Activated T-cell treated with anti-CD3 and anti-CD28 coated beads, Interleukin-2, amount 50 U/mL, for 72 hours (primary cell): ENCODE data around the gene SMCO4. TPM values are rescaled to one million over a fixed set of nuclear protein-coding genes. Genes with fewer than 3 reads are reported as not detected.
"Not testable (repeated sequence)": the region's sequence is repeated elsewhere in the genome, so short reads cannot be mapped to it uniquely, and the experiment has no call there.

Experiments
- ATAC-seq, 2 donors: fragments of 150-1000 bp; cut with Tn5 transposase; replicated peaks in 1 of 2; 2 replicates each; pipeline ENCODE4 v1.10.0; 2021; ENCODE audit warnings: moderate library complexity in 2 of 2, mild to moderate bottlenecking in 1 of 2
- DNase-seq, 2 donors: peaks; one replicate each; pipeline ENCODE4 v3.0.0; 2021 to 2022; ENCODE audit warnings: mixed read lengths in 1 of 2
- H3K27ac Mint-ChIP-seq: one replicate; pipeline ENCODE4 v1.8.0; 2022; ENCODE audit warnings: mild to moderate bottlenecking, moderate library complexity, mixed read lengths
- H3K27me3 Mint-ChIP-seq: one replicate; pipeline ENCODE4 v1.8.0; 2022; ENCODE audit warnings: low read depth, mixed read lengths
- H3K36me3 Mint-ChIP-seq, 2 donors: one replicate each; pipeline ENCODE4 v1.8.0; 2022; ENCODE audit warnings: mixed read lengths in 2 of 2, mild to moderate bottlenecking in 1 of 2; ENCODE audit not compliant: insufficient read depth in 2 of 2
- H3K4me1 Mint-ChIP-seq: one replicate; pipeline ENCODE4 v1.8.0; 2022; ENCODE audit warnings: low read depth, mixed read lengths
- H3K4me3 Mint-ChIP-seq, 2 donors: one replicate each; pipeline ENCODE4 v1.8.0; 2022; ENCODE audit warnings: mild to moderate bottlenecking in 2 of 2, mixed read lengths in 2 of 2, moderate library complexity in 2 of 2
- H3K9me3 Mint-ChIP-seq, 2 donors: one replicate each; pipeline ENCODE4 v1.8.0; 2022; ENCODE audit warnings: mixed read lengths in 2 of 2
- total RNA-seq, 2 donors: library from RNA; stranded (reverse); gene quantifications; one replicate each; pipeline ENCODE4 v1.2.3, GENCODE V29; 2022

SMCO4 gene
- total RNA-seq, 2 donors from 2014 or later, result 28.4 to 36.1 TPM

DNA sequence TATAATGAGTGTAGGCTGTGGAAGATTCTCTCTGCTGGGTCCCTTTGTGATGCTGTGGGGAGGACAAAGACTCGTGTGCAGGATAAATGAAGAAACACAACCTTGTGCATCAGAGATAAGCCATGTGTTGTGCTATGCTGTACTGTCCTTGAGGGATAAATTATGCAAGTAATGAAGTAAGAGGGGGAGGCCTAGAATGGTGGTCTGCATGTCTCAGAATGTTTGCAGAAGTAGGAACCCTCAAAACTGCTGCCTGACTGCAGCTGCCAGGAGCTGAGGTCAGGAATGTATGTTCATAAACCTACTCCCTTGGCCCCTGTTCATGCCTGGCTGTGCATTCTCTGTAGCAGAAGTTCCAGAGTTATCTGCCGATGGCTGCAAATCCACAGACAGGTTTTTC, 4.6 kb upstream of the SMCO4 start:
- Mint-ChIP-seq H3K4me3 (no peak overlapping the region), H3K9me3 (no peaks in the 10 kb centered on the region), H3K27me3 (peaks cover 17% of the 10 kb centered on the region), H3K27ac (no peak overlapping the region), H3K4me1 (peaks cover 18% of the 10 kb centered on the region), H3K36me3 (no peaks in the 10 kb centered on the region)
- no peak for DNase-seq
- ATAC-seq, result no peak

DNA sequence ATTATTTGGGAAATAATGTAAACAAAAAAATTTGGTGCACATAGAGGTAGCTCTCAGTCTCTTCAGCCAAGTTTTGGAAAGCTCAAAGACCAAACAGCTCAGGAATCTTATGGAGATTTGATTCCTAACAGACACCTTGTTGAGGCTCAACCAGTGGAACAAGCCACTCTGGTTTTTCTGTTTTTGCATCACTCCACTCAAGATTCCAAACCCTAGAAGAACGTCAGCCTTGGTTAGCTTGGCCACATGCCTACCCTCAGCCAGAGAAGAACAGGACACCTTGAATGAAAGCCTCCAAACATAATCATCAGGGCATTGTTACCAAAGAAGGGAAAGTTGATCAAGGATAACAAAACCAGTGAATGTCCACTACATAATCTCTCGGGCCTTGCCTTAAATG, 3.8 kb upstream of the SMCO4 start:
- peaks cover 17% of the 10 kb centered on the region for H3K27me3 Mint-ChIP-seq
- DNase-seq (no peak), ATAC-seq (no peak)
- H3K27ac Mint-ChIP-seq, result no peak overlapping the region
- H3K4me1 Mint-ChIP-seq, result peaks cover 21% of the 10 kb centered on the region
- H3K9me3 Mint-ChIP-seq, result no peaks in the 10 kb centered on the region
- no peak overlapping the region for H3K4me3 Mint-ChIP-seq
- H3K36me3 Mint-ChIP-seq, result no peaks in the 10 kb centered on the region

DNA sequence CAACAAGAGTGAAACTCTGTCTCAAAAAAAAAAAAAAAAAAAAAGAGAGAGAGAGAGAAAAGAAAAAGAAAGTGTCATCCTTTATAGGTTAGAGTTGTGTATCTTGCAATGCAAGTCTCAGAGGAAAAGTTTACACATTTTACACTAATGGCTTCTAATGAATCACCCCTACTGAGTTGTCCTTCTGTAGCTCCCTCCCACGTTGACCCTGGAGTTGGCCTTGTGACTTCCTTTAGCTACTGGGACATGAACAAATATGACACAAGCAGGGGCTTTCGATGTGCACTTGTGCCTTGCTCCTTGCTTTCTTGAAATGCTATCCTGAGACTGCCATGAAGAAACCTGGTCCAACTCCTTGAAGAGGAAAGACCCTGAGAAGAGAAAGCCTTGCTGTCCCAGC, 2.4 kb upstream of the SMCO4 start:
- no peak overlapping the region for H3K4me3 Mint-ChIP-seq
- H3K4me1 Mint-ChIP-seq, result peaks cover 32% of the 10 kb centered on the region
- H3K9me3 Mint-ChIP-seq, result no peaks in the 10 kb centered on the region
- H3K27ac Mint-ChIP-seq, result no peak overlapping the region
- no peaks in the 10 kb centered on the region for H3K36me3 Mint-ChIP-seq
- ATAC-seq (no peak), DNase-seq (no peak)
- H3K27me3 Mint-ChIP-seq, result peaks cover 17% of the 10 kb centered on the region

DNA sequence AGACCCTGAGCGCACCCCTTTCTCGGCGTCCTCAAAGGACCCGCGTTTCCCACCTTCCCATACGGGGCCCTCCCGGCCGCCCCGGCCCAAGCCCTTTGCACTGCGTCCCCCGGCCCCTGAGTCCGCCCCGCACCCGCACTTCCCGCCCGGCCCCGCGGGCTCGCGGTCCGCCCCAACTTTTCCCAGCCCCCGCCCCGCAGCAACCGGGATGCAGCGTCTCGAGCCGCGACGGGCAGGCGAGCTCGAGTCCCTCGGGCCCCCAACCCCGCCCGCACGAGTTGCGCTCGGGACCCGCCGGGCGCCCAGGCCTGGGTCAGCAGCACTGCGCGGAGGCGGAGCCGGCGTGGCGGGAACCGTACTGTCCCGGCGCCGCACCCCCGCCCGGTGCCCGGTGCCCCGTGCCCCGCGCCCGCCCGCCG, 371 bp downstream of the SMCO4 start:
- ATAC-seq, result peak; percentile 57 to 67

DNA sequence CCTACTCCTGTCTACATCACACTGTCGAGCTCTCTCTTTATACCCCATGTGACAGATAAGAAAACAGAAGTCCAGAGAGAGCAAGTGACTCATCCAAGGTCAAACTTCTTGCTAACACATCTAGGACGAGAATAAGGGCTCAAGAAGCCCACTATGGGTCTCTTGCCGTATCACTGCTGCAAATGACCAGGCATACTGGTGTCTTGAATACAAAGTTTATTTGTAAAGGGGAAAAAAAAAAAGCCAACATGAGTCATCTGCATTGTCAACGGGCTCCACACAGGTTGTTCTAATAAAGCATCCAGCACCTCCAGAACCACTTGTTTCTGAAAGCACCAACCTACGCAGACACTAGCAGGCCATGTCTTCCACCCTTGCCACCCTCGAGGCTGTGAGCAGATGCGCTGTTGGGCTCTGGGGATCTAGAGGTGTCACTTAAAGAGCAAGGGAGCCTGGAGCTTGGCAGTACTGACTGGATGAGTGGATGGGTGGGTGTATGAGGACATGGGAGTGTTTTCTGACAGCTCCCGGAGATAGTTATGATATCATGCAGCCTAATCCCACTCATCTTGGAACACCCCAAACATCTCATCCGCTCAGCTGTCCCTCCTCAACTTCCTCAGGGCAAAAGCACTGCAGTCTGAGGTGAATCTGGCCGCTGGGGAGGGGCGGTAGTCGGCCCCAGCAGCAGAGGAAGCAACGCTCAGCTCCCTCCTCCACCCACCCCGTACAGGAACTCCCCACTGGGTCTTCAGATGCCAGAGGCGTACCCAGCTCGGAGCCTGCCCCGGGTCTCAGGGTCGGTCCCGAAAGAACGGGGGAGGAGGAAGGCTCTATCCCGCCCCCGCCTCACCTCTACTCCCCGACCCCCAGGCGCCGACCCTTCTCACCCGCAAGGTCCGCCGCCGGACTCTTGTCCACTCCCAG, 1.0 kb downstream of the SMCO4 start:
- H3K4me1 Mint-ChIP-seq, result peaks cover 35% of the 10 kb centered on the region
- peak overlapping the region; percentile 85 to 87 for H3K4me3 Mint-ChIP-seq
- H3K9me3 Mint-ChIP-seq, result no peaks in the 10 kb centered on the region
- DNase-seq, result peak; percentile 46 to 60
- ATAC-seq, result peak; percentile 68 to 71
- H3K27ac Mint-ChIP-seq, result peak overlapping the region; percentile 79
- H3K27me3 Mint-ChIP-seq, result peaks cover 5% of the 10 kb centered on the region
- H3K36me3 Mint-ChIP-seq, result no peaks in the 10 kb centered on the region

More for the DNA sequence above, 371 bp downstream of the SMCO4 start:
- H3K9me3 Mint-ChIP-seq, result no peaks in the 10 kb centered on the region
- DNase-seq, result no peak
- peak overlapping the region; percentile 40 for H3K27ac Mint-ChIP-seq
- H3K27me3 Mint-ChIP-seq, result peaks cover 11% of the 10 kb centered on the region
- peaks cover 29% of the 10 kb centered on the region for H3K4me1 Mint-ChIP-seq
- peak overlapping the region; percentile 85 to 87 for H3K4me3 Mint-ChIP-seq
- no peaks in the 10 kb centered on the region for H3K36me3 Mint-ChIP-seq

DNA sequence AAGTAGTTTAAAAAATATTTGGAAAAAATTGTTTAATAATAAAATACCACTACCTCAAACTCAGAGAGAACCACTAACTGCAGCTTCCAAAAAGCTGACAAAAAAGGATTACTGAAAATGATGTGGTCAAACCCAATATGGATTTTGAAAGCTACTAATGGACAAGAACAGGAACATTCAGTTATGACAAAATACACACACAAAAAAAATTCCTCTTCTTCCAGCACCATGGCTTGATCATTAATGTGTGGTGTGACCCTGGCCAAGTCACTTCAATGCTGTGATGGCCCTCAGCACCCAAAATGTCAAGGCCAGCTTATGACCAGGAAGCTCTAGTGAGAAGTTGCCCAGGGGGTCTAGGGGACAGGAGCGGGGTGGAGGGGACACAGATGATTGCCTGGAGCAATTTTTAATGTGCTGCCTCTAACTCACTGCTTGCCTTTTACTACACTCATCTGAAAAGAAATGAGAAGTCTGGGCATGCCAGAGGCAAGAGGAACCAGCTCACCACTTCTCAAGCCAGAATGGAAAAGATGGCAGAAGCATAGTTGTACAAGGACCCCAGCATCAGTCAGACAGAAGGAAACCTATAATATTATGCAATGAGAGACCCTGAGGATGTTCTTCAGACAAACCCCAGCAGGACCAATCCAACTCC, 2.2 kb downstream of the SMCO4 start:
- peak overlapping the region; percentile 24 to 33 for H3K4me3 Mint-ChIP-seq
- no peak for ATAC-seq
- no peaks in the 10 kb centered on the region for H3K27me3 Mint-ChIP-seq
- H3K27ac Mint-ChIP-seq, result no peak overlapping the region
- no peaks in the 10 kb centered on the region for H3K9me3 Mint-ChIP-seq
- peaks cover 43% of the 10 kb centered on the region for H3K4me1 Mint-ChIP-seq
- no peaks in the 10 kb centered on the region for H3K36me3 Mint-ChIP-seq
- no peak for DNase-seq

DNA sequence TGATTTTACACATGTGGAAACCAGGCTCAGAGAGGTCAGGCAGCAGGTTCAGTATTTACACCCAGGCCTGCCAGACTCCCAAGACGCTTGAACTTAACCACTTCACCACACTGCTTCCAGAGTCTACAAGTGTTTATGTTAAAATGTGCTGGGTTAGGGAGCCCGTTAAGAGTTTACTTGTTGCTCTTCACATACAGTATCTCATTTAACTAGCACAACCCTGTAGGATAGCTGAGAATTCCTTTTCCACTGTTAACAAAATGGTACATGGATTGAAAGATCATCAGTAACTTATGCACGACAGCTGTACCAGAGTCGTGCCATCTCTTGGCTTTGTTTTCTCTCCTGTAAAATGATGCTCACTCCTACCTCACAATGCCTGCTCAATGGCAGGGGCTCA, 2.9 kb downstream of the SMCO4 start:
- Mint-ChIP-seq H3K4me3 (no peak overlapping the region), H3K27me3 (no peaks in the 10 kb centered on the region), H3K27ac (no peak overlapping the region), H3K9me3 (no peaks in the 10 kb centered on the region), H3K4me1 (peaks cover 50% of the 10 kb centered on the region), H3K36me3 (no peaks in the 10 kb centered on the region)
- DNase-seq, result no peak
- no peak for ATAC-seq

DNA sequence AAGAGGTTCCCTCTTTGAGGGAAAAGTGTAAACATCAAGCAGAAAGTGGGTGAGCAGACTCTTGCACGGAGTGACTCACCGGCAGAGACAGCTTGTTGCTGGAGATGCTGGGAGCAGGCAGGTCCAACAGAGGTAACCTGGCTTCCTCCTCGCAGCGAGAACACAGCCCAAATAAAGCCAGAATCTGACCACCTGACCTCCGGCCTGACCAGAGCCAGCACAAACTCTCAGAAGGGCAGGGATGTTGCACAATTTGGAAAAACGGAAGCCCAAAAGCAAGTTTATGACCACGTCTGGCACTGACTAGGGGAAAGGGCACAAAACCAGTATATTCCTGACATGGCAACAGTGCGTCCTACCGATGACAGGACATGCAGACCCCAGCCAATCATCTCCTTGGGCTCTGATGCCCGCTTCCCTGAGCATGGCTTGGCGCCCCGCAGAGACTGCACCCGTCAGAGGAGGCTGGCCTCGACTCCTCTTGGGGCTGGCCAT, 5.4 kb downstream of the SMCO4 start:
- H3K4me1 Mint-ChIP-seq, result peaks cover 45% of the 10 kb centered on the region
- DNase-seq, result peak in 1 of 2 donors; percentile 8
- no peak for ATAC-seq
- no peaks in the 10 kb centered on the region for H3K27me3 Mint-ChIP-seq
- no peaks in the 10 kb centered on the region for H3K9me3 Mint-ChIP-seq
- no peaks in the 10 kb centered on the region for H3K36me3 Mint-ChIP-seq
- no peak overlapping the region for H3K27ac Mint-ChIP-seq
- H3K4me3 Mint-ChIP-seq, result no peak overlapping the region

DNA sequence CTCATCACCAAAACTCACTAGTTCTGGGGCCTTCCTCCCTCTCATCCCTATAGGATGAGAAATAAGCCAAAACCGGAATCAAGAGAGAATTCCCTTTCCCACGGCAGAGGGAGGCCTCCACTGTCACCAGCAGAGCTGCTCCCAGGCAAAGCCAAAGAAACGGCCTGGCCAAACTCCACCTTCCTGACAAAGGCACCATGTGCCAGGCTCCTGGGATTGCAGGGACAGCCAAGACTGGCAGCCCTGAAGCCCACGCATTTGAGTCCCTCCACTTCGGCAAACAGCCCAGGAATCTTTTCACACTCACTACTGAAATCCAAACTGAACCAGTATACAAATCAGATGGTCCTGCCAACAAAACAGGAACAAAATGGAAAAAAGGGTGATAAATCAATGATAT, 6.1 kb downstream of the SMCO4 start:
- no peak for ATAC-seq
- H3K36me3 Mint-ChIP-seq, result no peaks in the 10 kb centered on the region
- no peaks in the 10 kb centered on the region for H3K9me3 Mint-ChIP-seq
- H3K4me3 Mint-ChIP-seq, result no peak overlapping the region
- H3K4me1 Mint-ChIP-seq, result peaks cover 49% of the 10 kb centered on the region
- H3K27me3 Mint-ChIP-seq, result no peaks in the 10 kb centered on the region
- peak overlapping the region; percentile 52 for H3K27ac Mint-ChIP-seq
- no peak for DNase-seq

DNA sequence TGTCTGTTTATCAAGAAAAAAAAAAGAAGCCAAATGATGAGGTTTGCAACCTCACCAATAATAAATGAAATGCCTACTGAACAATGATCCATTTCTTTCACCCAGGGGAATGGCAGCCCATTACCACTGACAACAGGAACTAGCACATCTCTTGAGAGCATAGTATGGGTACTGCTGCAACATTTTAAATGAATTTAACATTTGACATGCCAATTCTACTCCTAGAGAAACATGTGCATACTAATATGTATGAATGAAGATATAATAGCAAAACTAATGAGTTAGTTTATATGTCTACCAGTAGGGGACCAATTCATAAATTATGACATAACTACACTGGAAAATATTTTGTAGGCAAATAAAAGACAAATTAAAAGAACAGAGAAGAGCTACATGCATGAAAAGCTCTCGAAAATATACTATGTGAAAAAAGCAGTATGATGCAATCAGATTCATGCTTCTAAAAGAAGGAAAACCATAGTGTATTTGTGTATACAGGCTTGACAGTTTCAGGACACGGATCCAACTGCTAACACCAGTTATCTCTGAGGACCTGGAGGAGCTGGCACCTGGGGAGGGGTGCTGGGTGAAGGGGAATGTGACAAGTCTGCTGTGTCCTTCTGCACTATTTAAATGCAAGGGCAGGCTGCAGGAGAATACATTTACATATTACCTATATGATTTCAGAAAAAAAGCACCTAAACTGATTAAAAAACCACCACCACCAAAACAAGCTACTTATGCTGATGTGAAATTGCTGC, 6.9 kb downstream of the SMCO4 start:
- H3K4me1 Mint-ChIP-seq, result peaks cover 47% of the 10 kb centered on the region
- no peaks in the 10 kb centered on the region for H3K36me3 Mint-ChIP-seq

DNA sequence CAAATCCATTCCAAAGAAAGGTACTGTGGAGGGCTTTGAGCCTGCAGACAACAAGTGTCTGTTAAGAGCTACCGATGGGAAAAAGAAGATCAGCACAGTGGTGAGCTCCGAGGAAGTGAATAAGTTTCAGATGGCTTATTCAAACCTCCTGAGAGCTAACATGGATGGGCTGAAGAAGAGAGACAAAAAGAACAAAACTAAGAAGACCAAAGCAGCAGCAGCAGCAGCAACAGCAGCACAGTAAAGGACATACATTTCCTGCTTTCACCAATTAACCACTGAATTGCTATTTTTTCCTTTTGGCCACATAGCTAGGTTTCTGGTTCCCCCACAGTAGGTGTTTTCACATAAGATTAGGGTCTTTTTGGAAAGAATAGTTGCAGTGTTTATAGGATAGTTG, 7.6 kb downstream of the SMCO4 start:
- not testable (repeated sequence) for ATAC-seq, H3K36me3 Mint-ChIP-seq, H3K27ac Mint-ChIP-seq, H3K27me3 Mint-ChIP-seq, H3K9me3 Mint-ChIP-seq, DNase-seq
- peaks cover 51% of the 10 kb centered on the region for H3K4me1 Mint-ChIP-seq
- H3K4me3 Mint-ChIP-seq, result peak overlapping the region in 1 of 2 donors; percentile 5

More for the DNA sequence above, 6.9 kb downstream of the SMCO4 start:
- Mint-ChIP-seq H3K4me3 (no peak overlapping the region), H3K27ac (no peak overlapping the region), H3K9me3 (no peaks in the 10 kb centered on the region), H3K27me3 (no peaks in the 10 kb centered on the region)
- no peak for DNase-seq
- no peak for ATAC-seq

DNA sequence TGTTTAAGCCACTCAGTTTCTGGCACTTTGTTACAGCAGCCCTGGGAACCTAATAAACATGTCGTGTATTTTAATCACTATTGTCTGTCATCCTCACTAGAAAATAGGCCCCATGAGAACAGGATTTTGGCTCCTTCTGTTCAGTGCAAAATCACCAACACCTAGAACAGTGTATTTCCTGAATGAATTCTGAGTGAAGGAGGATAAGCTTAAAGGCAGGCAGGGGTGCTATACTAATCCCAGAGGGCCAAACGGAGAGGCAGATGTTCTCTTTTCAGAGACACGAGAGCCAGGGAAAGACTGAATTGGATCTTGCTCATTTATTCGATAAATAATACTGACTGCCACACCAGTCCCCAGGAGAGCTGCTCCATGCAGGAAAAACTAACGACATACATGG, 10.4 kb downstream of the SMCO4 start:
- DNase-seq, result no peak
- peak overlapping the region in 1 of 2 donors; percentile 50 for H3K4me3 Mint-ChIP-seq
- peaks cover 74% of the 10 kb centered on the region for H3K4me1 Mint-ChIP-seq
- H3K27me3 Mint-ChIP-seq, result no peaks in the 10 kb centered on the region
- no peaks in the 10 kb centered on the region for H3K9me3 Mint-ChIP-seq
- H3K27ac Mint-ChIP-seq, result peak overlapping the region; percentile 3
- no peak for ATAC-seq
- H3K36me3 Mint-ChIP-seq, result no peaks in the 10 kb centered on the region
